GM06990 (cell line): Measurements from ENCODE around the gene CDH4.

ENCODE experiments used
- DNase-seq: peaks from one replicate; pipeline ENCODE4 v3.0.0-alpha.2; 2011; ENCODE audit not compliant: insufficient read length; ENCODE audit errors: extremely low read depth
- H3K27me3 ChIP-seq: replicated peaks from 2 replicates; pipeline ENCODE4 v1.6.0; 2011; ENCODE audit warnings: low read length; ENCODE audit not compliant: control insufficient read depth, insufficient read depth
- H3K36me3 ChIP-seq: 2 replicates; pipeline ENCODE4 v1.5.1; 2011; ENCODE audit warnings: low read length; ENCODE audit not compliant: control insufficient read depth, insufficient read depth
- H3K4me3 ChIP-seq: replicated peaks from 2 replicates; pipeline ENCODE4 v1.5.1; 2011; ENCODE audit warnings: low read depth, mild to moderate bottlenecking, control low read depth, low read length
- CTCF ChIP-seq: IDR thresholded peaks from 2 replicates; pipeline ENCODE4 v1.5.1; 2011; ENCODE audit warnings: low read length, control low read depth, mild to moderate bottlenecking, inconsistent platforms; ENCODE audit not compliant: insufficient read depth, poor library complexity, severe bottlenecking

Gene CDH4

GRCh38 chr20:61525781-61526431 is 273.8 kb downstream of the CDH4 start:
- no peak for DNase-seq
- no peak overlapping the region for H3K4me3 ChIP-seq
- no peak for TF ChIP-seq CTCF
- H3K27me3 ChIP-seq, result no peaks in the 10 kb centered on the region
- no peaks in the 10 kb centered on the region for H3K36me3 ChIP-seq

GRCh38 chr20:61526907-61527306 is 274.8 kb downstream of the CDH4 start:
- no peaks in the 10 kb centered on the region for H3K36me3 ChIP-seq
- TF ChIP-seq CTCF, result no peak
- no peak overlapping the region for H3K4me3 ChIP-seq
- H3K27me3 ChIP-seq, result no peaks in the 10 kb centered on the region
- DNase-seq, result no peak

GRCh38 chr20:61527626-61528025 is 275.6 kb downstream of the CDH4 start:
- Histone ChIP-seq H3K36me3 (no peaks in the 10 kb centered on the region), H3K4me3 (no peak overlapping the region), H3K27me3 (no peaks in the 10 kb centered on the region)
- no peak for TF ChIP-seq CTCF
- no peak for DNase-seq

DNA sequence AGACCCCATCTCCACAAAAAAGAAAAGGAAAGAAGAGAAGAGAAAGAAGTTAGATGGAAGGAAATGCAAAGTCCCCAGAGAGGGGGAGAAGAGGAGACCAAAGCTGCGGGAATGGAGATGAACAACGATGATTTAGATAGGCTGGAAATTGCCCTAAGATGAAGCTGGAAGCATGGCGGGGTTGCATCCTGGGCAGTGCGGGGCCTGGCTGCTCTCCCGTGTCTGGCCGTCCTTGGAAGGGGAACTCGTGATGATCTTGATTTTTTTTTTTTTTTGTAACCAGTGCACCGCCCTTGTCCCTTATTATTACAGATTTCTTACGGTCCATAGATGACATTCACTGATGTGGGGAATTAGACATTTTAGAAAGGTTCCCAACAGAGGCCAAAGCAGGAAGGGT is 276.5 kb downstream of the CDH4 start:
- no peaks in the 10 kb centered on the region for H3K36me3 ChIP-seq
- no peak overlapping the region for H3K4me3 ChIP-seq
- no peak for DNase-seq
- no peak for TF ChIP-seq CTCF
- no peaks in the 10 kb centered on the region for H3K27me3 ChIP-seq

DNA sequence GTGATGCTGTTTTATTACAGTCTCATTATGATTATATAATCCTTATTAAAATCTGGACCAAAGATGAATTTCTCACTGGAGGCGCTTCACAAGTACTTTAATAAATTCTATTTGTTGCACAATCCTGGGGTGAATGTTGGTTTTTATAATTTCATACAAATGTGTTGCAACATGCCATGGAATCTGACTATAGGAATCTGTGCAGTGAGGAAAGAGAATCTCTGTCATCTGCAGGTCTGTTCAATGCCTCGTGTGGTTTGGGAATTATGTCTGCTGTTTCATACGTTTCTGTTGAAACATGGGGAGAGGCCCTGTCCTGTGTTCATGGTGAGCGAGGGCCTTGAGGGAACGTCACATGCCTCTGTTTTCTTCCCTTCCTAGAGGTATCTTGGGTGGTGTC is 277.3 kb downstream of the CDH4 start:
- TF ChIP-seq CTCF, result no peak
- no peaks in the 10 kb centered on the region for H3K27me3 ChIP-seq

DNA sequence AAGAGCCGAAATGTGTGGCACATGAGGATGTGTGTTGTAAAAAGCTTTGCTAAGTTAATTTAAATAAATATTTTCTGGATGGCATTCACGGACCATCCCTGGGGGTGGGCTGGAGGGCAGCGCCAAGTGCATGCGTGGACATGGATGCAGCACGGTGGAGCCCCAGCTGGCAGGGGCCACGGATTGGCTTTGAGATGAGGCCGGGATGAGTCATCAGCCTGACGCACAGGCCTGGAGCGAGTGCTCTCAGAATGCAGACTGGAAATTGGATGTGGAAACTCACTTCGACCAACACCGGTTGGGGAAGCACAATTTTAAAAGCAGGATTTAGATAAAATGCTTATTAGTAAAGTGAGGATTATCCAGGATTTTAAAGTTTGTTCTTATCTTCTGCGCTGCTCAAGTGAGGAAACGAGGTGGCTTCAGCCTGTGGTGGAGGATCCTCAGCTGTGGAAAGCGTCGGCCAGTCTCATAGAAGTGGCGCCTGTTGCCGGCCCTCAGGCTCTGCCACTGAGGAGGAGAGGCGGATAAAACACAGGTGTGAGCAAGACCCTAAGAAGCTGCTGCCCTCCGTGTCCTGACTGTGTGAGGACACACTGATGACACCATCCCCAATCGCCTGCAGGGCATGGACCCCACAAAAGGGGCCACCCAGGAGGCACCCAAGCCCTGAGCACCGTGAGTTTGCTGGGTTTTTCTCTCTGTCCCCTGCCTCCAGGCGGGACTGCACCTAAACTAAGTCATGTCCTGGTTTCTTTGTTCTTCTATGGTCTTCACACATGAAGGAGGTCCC is 279.7 kb downstream of the CDH4 start:
- H3K36me3 ChIP-seq, result no peaks in the 10 kb centered on the region
- H3K27me3 ChIP-seq, result no peaks in the 10 kb centered on the region
- no peak for TF ChIP-seq CTCF
- no peak overlapping the region for H3K4me3 ChIP-seq
- no peak for DNase-seq

More for the DNA sequence above, 277.3 kb downstream of the CDH4 start:
- no peaks in the 10 kb centered on the region for H3K36me3 ChIP-seq
- no peak overlapping the region for H3K4me3 ChIP-seq
- no peak for DNase-seq
